Stomach (tissue), 9 donors: Measurements from ENCODE around the gene SKA1. TPM values are rescaled to one million over a fixed set of nuclear protein-coding genes. Genes with fewer than 3 reads are reported as not detected.
"Not testable (repeated sequence)": the region's sequence is repeated elsewhere in the genome, so short reads cannot be mapped to it uniquely, and the experiment has no call there.

Experiments used
- DNase-seq, 2 donors: peaks; one replicate each; pipeline versions ENCODE4 v3.0.0 to v3.0.0-alpha.2; 2013 to 2019
- H3K27ac ChIP-seq, 5 donors: fragments of 200-600 bp in 4 of 5; sonication (generic) in 4 of 5; one replicate each; pipeline ENCODE4 v1.5.1; 2013 to 2019; ENCODE audit warnings: mild to moderate bottlenecking in 1 of 5, moderate library complexity in 1 of 5
- H3K27me3 ChIP-seq, 3 donors: fragments of 200-600 bp; sonication (generic); one replicate each; pipeline ENCODE4 v1.5.1; 2017 to 2019; ENCODE audit warnings: mixed run types in 1 of 3
- H3K36me3 ChIP-seq, 4 donors: fragments of 200-600 bp; sonication (generic); 1 replicate in 3 of 4; 2 replicates in 1 of 4; pipeline ENCODE4 v1.5.1; 2016 to 2019
- H3K4me1 ChIP-seq, 4 donors: fragments of 200-600 bp; sonication (generic); one replicate each; pipeline ENCODE4 v1.5.1; 2016 to 2019
- H3K4me3 ChIP-seq, 4 donors: fragments of 200-600 bp; sonication (generic) in 3 of 4; one replicate each; pipeline ENCODE4 v1.5.1; 2016 to 2019; ENCODE audit warnings: mild to moderate bottlenecking in 1 of 4
- H3K9me3 ChIP-seq, 4 donors: fragments of 200-600 bp; sonication (generic); one replicate each; pipeline ENCODE4 v1.5.1; 2016 to 2019
- EP300 ChIP-seq: sonication (generic); formaldehyde crosslinking; IDR thresholded peaks from one replicate; pipeline ENCODE4 v1.6.1; 2017; ENCODE audit warnings: antibody characterized with exemption
- POLR2A ChIP-seq, 4 donors: fragments of 450-650 bp; IDR thresholded peaks; one replicate each; pipeline ENCODE4 v1.6.1; 2016; ENCODE audit warnings: antibody characterized with exemption in 4 of 4, control low read depth in 2 of 4, mild to moderate bottlenecking in 1 of 4, moderate library complexity in 1 of 4
- POLR2AphosphoS5 ChIP-seq, 3 donors: sonication (generic); formaldehyde crosslinking; IDR thresholded peaks; one replicate each; pipeline ENCODE4 v1.6.1; 2016; ENCODE audit warnings: antibody characterized with exemption in 3 of 3
- WGBS, 5 donors: extraction: QIAGEN DNeasy Blood & Tissue Kit in 3 of 5; methylation state at CpG; one replicate each; pipeline versions ENCODE4 v1.1.5 to v1.1.7; 2013 to 2018; 5-methylcytosine and 5-hydroxymethylcytosine counted together
- intact Hi-C: fragments of 100-400 bp; cut with DNase I; formaldehyde crosslinking; loops from one replicate; pipeline ENCODE4 v1.15.1; 2023; ENCODE audit warnings: low total_unique reads
- polyA plus RNA-seq, 3 donors: library from polyadenylated mRNA; stranded (reverse); fragments of 200-250 nt; gene quantifications; one replicate each; pipeline ENCODE4 v1.2.3, GENCODE V29; 2013
- total RNA-seq, 5 donors: library from RNA; depleted of rRNA; stranded (reverse); fragments of >200 nt; gene quantifications; one replicate each; pipeline versions ENCODE4 v1.1.0 to v1.2.3, GENCODE V29; 2014 to 2016
- TF ChIP-seq, protein P1 (sequence below), 7 experiments: fragments of 450-650 bp in 4 of 7; fragments of 200-600 bp in 3 of 7; sonication (generic) in 3 of 7; IDR thresholded peaks; one replicate each; pipeline ENCODE4 v1.5.1; 2016 to 2019; ENCODE audit warnings: antibody characterized with exemption in 7 of 7, control low read depth in 2 of 7, mild to moderate bottlenecking in 1 of 7
- donor health status: healthy with polysubstance abuse.
- donor health status: Bipolar disorder and iron deficiency.
- donor health status: healthy.

Gene SKA1
- total and polyA plus RNA-seq, 8 donors, result 0.46 to 3.3 (median 2.1) TPM; not detected in 3

- H3K27ac ChIP-seq, result no peak overlapping the region
- H3K36me3 ChIP-seq, result no peaks in the 10 kb centered on the region
- no peak for DNase-seq
- no peak overlapping the region for H3K4me3 ChIP-seq
- peaks cover 0 to 7% (median 0%) of the 10 kb centered on the region in 4 donors for H3K4me1 ChIP-seq
- intact Hi-C loops, result no loop called here
- no peaks in the 10 kb centered on the region for H3K27me3 ChIP-seq
- peaks cover 0 to 15% (median 6%) of the 10 kb centered on the region in 4 donors for H3K9me3 ChIP-seq
- TF ChIP-seq POLR2A (IDR thresholded peaks at IDR 0.05) (no peak), POLR2AphosphoS5 (IDR thresholded peaks at IDR 0.05) (no peak), EP300 (no peak)
- 83 to 90% (median 88%) methylated on average over 3 of the region's 3 CpGs for WGBS, 5 donors
Observed at GRCh38 chr18:50428531-50429206, 53.8 kb downstream of the SKA1 start.

DNA sequence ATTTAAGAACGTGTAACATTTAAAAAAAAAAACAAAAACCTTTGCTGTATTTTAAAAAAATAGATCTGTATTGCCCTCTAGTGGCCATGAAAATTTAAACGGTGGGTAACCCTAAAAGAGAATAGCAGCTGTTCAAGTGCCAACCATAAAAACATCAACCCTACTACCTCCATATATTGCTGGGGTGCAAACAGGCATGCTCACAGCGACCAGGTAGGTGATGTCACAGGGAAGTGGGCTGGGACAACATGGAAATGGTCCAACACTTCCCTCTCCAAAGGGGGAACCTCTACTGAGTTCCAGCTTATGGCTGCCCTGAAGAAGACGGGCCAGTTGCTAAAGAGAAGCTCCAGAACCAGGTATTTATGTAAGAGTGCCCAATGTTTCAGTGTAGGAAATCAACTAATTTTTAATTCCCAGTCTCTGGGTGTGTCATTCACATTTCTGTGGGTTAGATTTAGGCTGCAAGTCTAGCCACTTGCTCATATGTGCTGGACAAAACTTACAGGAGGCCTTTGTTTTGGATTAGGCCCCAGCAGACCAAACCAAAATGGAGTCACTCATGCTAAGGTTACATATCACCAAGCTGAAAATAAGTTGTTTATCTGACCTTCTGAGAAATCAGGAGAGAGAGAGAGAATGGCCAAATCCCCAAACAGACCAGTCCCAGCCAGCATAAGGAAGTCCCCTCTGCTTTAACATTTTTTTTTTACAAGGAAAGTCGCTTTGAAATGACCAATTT lies 54.5 kb downstream of the SKA1 start:
- no peak for TF ChIP-seq EP300
- TF ChIP-seq, protein P1, sequence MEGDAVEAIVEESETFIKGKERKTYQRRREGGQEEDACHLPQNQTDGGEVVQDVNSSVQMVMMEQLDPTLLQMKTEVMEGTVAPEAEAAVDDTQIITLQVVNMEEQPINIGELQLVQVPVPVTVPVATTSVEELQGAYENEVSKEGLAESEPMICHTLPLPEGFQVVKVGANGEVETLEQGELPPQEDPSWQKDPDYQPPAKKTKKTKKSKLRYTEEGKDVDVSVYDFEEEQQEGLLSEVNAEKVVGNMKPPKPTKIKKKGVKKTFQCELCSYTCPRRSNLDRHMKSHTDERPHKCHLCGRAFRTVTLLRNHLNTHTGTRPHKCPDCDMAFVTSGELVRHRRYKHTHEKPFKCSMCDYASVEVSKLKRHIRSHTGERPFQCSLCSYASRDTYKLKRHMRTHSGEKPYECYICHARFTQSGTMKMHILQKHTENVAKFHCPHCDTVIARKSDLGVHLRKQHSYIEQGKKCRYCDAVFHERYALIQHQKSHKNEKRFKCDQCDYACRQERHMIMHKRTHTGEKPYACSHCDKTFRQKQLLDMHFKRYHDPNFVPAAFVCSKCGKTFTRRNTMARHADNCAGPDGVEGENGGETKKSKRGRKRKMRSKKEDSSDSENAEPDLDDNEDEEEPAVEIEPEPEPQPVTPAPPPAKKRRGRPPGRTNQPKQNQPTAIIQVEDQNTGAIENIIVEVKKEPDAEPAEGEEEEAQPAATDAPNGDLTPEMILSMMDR (IDR thresholded peaks at IDR 0.05), result peak in 3 of 7 experiments; percentile 26 to 61 (median 34)
- H3K4me1 ChIP-seq, result peaks cover 0 to 7% (median 0%) of the 10 kb centered on the region in 4 donors
- H3K27me3 ChIP-seq, result no peaks in the 10 kb centered on the region
- DNase-seq, result peak in 1 of 2 donors; percentile 60
- no peak overlapping the region for H3K27ac ChIP-seq
- peaks cover 0 to 15% (median 6%) of the 10 kb centered on the region in 4 donors for H3K9me3 ChIP-seq
- intact Hi-C loops, result no loop called here
- 27 to 33% (median 30%) methylated on average over 5 of the region's 5 CpGs for WGBS, 5 donors
- no peak overlapping the region for H3K4me3 ChIP-seq
- no peaks in the 10 kb centered on the region for H3K36me3 ChIP-seq

DNA sequence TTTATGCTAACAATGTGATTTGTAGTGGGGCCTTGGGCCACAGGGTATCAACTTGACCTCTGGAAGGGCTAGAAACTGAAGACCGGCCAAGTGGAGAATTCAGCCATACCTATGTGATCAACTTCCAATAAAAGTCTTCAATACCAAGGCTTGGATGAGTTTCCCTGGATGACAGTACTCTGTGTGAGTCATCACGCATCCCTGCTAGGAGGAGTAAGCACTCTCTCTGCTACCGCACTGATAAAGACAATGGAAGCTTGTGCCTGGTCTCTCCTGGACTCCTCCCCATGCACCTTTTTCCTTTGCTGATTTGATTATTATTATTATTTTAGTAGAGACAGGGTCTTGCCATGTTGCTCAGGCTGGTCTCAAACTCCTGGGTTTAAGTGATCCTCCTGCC lies 58.1 kb downstream of the SKA1 start:
- H3K27ac ChIP-seq, result no peak overlapping the region
- H3K4me1 ChIP-seq, result peaks cover 0 to 7% (median 0%) of the 10 kb centered on the region in 4 donors
- H3K4me3 ChIP-seq, result no peak overlapping the region
- no peaks in the 10 kb centered on the region for H3K27me3 ChIP-seq
- WGBS, 5 donors, result 80 to 90% (median 85%) methylated on average over 3 of the region's 3 CpGs
- H3K36me3 ChIP-seq, result no peaks in the 10 kb centered on the region
- no peak for DNase-seq
- TF ChIP-seq, protein P1 (IDR thresholded peaks at IDR 0.05), result no peak
- no peak for TF ChIP-seq POLR2A (IDR thresholded peaks at IDR 0.05)
- TF ChIP-seq POLR2AphosphoS5 (IDR thresholded peaks at IDR 0.05), result no peak
- TF ChIP-seq EP300, result no peak
- no peaks in the 10 kb centered on the region for H3K9me3 ChIP-seq
- intact Hi-C loops, result no loop called here

- DNase-seq, H3K27ac ChIP-seq, H3K4me3 ChIP-seq, H3K9me3 ChIP-seq, H3K36me3 ChIP-seq, H3K27me3 ChIP-seq, intact Hi-C loops, H3K4me1 ChIP-seq: not testable (repeated sequence)
- WGBS, 5 donors, result 94 to 100% (median 100%) methylated on average over 1 of the region's 1 CpG
Observed at GRCh38 chr18:50436742-50437141, 61.9 kb downstream of the SKA1 start.

DNA sequence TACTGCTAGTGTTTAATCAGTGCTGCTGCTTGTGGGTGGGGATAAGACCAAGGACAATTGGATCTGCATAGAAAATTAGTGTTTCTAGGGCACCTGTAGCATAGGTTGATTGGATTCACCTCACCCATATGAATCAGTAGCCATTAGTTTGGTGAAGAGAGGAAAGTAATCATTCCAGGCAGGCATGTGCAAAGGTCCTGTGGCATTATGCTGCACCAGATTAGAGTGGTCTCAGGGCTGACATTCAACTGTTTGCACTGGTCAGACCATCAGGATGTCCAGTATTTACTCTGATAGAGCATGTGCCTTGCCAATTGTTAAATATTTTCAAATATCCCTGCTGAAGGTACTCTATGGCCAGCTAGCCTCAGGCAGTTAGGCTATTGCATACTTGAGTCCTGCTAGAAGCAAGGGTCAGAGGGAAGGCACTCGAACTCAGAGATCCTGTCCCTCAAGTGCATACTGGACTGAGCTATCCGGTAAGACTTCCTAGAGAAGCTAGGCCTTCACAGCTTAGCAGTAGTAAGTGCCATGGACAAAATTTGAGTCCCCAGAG lies 64.7 kb downstream of the SKA1 start:
- Histone ChIP-seq H3K4me1 (peaks cover 0 to 5% (median 0%) of the 10 kb centered on the region in 4 donors), H3K9me3 (peaks cover 0 to 8% (median 7%) of the 10 kb centered on the region in 4 donors), H3K4me3 (no peak overlapping the region), H3K27ac (no peak overlapping the region), H3K27me3 (no peaks in the 10 kb centered on the region), H3K36me3 (no peaks in the 10 kb centered on the region)
- intact Hi-C loops, result no loop called here
- DNase-seq, result no peak
- 76 to 95% (median 87%) methylated on average over 2 of the region's 2 CpGs for WGBS, 5 donors
- TF ChIP-seq, protein P1 (IDR thresholded peaks at IDR 0.05), result no peak
- no peak for TF ChIP-seq POLR2AphosphoS5 (IDR thresholded peaks at IDR 0.05)
- TF ChIP-seq EP300, result no peak
- no peak for TF ChIP-seq POLR2A (IDR thresholded peaks at IDR 0.05)
